Testis (tissue), 2 donors: ENCODE measurements around the gene SEC14L5.

Experiments used
- POLR2A ChIP-seq: fragments of 450-650 bp; IDR thresholded peaks from one replicate; pipeline ENCODE4 v1.6.1; 2017; ENCODE audit warnings: antibody characterized with exemption, mild to moderate bottlenecking, moderate library complexity
- TF ChIP-seq, protein P1 (sequence below), 3 experiments: fragments of 450-650 bp in 2 of 3; fragments of 200-600 bp in 1 of 3; sonication (generic) in 1 of 3; IDR thresholded peaks; one replicate each; pipeline ENCODE4 v1.5.1; 2016 to 2019; ENCODE audit warnings: antibody characterized with exemption in 3 of 3, mild to moderate bottlenecking in 2 of 3, moderate library complexity in 1 of 3

DNA sequence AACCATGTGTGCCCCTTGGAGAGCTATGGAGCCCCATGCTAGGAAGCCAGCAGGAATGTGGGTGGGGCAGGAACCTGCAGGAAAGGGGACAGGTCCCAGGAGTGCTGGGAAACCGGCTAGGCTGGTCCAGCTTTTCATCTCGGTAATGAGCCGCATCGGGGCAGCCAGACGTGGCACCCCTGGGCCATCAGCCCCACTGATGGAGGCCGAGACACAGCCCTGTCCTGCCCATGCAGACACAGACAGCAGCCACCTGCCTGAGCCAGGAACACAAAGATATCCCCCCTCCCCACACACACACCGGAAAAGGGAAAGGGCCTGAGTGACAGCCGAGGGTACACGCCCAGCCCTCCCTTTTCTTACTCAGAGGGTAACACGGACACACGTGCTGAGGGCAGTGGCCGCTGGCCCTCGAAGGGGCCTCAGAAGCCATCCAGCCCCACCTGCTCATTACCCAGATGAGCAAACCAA, 39.3 kb upstream of the SEC14L5 start:
- TF ChIP-seq, protein P1, sequence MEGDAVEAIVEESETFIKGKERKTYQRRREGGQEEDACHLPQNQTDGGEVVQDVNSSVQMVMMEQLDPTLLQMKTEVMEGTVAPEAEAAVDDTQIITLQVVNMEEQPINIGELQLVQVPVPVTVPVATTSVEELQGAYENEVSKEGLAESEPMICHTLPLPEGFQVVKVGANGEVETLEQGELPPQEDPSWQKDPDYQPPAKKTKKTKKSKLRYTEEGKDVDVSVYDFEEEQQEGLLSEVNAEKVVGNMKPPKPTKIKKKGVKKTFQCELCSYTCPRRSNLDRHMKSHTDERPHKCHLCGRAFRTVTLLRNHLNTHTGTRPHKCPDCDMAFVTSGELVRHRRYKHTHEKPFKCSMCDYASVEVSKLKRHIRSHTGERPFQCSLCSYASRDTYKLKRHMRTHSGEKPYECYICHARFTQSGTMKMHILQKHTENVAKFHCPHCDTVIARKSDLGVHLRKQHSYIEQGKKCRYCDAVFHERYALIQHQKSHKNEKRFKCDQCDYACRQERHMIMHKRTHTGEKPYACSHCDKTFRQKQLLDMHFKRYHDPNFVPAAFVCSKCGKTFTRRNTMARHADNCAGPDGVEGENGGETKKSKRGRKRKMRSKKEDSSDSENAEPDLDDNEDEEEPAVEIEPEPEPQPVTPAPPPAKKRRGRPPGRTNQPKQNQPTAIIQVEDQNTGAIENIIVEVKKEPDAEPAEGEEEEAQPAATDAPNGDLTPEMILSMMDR (IDR thresholded peaks at IDR 0.05) = no peak
- TF ChIP-seq POLR2A = no peak
